HG03025 (cell line): ENCODE results near the gene INTS14.
"Not testable (repeated sequence)": the region's sequence is repeated elsewhere in the genome, so short reads cannot be mapped to it uniquely, and the experiment has no call there.

Source experiments
- ATAC-seq: cut with Tn5 transposase; IDR thresholded peaks from one replicate; pipeline ENCODE4 v1.9.1; 2021; ENCODE audit warnings: mild to moderate bottlenecking, moderate library complexity; ENCODE audit not compliant: unreplicated experiment, low FRiP score

INTS14 gene

GRCh38 chr15:65583701-65584100, 27.2 kb downstream of the INTS14 start:
- no peak for ATAC-seq

GRCh38 chr15:65580287-65580686, 30.6 kb downstream of the INTS14 start:
- ATAC-seq, result no peak

GRCh38 chr15:65579762-65580161, 31.2 kb downstream of the INTS14 start:
- ATAC-seq, result no peak

- no peak for ATAC-seq
Observed at GRCh38 chr15:65578904-65579728, 31.8 kb downstream of the INTS14 start.

- ATAC-seq, result no peak
Observed at GRCh38 chr15:65577129-65577996, 33.6 kb downstream of the INTS14 start.

DNA sequence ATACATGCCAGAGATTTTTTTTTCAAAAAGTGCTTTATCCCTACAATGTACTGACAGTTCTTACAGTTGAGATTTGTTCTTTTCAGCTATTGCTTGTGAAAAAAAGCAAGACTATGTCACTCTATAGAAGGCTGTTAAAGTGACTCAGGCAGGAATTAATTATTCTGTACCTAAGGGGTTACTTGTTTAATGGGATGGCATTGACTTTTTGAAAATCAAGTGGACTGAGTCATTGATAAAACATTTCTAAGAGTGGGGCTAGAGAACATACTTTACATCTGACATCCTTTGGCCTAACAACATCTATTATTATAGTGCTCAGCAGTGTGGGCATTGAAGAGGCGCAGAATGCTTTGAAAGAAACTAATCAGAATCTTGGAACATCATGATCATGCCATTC, 34.3 kb downstream of the INTS14 start:
- ATAC-seq, result no peak

DNA sequence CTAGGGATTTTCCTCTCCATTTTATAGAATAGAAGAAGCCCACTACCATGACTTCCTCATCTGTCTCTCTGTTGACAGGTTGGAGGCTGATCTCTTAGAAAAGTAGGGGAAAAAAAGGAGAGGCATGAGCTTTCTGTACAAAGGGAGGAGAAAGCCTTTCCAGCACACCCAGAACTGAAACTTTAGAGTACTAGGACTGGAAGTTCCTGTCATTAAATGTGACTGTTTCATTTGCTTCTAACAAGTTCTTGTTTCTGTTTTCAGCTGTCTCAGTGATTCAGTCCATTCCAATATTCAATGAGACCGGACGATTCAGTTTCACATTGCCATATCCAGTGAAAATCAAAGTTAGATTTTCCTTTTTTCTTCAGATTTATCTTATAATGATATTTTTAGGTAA, 39.0 kb downstream of the INTS14 start:
- ATAC-seq, result no peak

DNA sequence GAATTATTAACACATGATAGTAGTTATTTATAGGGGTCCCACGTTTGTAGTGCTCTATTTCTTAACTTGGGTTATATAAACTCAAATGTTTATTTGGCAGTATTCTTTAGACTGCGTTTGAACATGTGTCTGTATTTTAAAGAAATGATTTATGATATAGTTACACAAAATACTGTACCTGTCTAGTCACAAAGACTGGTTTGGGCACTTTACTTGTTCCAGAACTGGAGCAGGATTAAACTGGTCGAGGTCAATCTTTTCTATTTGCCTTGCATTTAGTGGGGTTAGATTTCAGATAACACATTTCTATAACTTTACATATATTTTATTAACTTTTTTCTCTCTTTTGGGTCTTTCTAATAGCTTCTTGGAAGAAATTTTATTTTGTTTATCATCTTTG, 41.2 kb downstream of the INTS14 start:
- no peak for ATAC-seq

DNA sequence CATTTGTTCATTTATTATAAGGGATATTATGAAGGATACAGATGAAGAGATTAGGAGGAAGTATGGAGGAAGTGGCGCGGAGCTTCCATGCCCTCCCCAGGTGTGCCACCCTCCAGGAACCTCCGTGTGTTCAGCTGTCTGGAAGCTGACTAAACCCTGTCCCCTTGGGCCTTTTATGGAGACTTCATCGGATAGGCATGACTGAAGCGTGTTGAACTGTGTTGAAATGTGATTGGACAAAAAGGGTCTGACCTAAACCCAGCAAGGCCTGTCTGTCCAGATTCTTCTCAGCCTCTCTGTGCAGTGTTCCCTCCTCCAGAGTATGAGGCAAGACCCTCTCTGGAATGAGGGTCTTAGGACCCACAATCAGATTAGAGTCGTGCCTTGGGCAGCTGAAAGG, 49.0 kb downstream of the INTS14 start:
- no peak for ATAC-seq

GRCh38 chr15:65559941-65560340, 51.0 kb downstream of the INTS14 start:
- ATAC-seq, result no peak

DNA sequence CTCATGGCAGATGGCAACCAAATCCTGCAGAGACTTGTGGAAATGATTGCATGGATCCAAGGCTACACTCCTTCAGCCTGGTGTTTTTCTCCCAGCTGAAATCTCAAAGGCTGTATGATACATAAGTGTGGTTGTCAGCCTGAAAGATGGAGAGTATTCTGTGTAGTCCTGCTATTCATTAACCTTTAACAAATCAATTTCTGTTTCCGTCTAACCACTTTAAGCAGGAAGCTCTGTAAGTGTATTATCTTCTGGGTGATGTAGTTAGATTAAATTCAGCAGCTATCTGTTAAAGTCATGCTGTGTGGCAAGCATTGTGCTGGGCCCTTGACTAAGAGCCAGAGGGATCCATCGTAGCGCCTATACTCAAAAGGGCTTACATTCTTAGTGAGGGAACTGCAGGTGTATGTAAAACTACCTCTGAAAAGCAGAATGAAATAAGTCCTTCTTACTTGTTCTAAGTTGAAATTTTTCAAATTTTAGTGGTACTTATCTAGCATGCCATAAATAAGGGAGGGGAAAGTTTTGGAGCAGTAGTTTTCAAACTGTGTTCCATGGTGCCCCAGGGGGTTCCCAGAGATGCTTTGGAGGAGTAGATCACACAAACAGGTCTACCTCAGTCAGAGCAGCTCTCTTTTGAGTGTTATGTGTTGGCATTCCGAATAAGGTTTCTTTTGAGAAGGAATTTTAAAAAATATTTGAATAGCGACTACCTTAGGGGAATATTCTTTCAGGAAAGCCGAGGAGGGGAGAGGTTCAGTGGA, 51.8 kb downstream of the INTS14 start:
- no peak for ATAC-seq

GRCh38 chr15:65558336-65558735, 52.6 kb downstream of the INTS14 start:
- no peak for ATAC-seq

DNA sequence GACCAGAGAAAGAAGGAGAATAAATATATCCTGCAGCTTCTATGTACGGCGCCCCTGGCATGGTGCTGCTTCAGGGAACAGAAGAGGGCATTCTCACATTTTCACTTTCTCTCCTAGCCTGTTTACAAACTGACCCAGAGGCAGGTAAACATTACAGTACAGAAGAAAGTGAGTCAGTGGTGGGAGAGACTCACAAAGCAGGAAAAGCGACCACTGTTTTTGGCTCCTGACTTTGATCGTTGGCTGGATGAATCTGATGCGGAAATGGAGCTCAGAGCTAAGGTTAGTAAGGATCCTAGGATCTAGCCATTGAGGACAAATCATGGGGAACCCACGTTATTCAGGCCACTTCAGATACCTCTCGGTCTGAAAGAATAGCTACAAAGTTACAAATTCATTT, 54.3 kb downstream of the INTS14 start:
- no peak for ATAC-seq

- no peak for ATAC-seq
Observed at GRCh38 chr15:65553691-65554090, 57.2 kb downstream of the INTS14 start.

GRCh38 chr15:65552851-65553250, 58.1 kb downstream of the INTS14 start:
- not testable (repeated sequence) for ATAC-seq

GRCh38 chr15:65551183-65551582, 59.7 kb downstream of the INTS14 start:
- ATAC-seq, result no peak

DNA sequence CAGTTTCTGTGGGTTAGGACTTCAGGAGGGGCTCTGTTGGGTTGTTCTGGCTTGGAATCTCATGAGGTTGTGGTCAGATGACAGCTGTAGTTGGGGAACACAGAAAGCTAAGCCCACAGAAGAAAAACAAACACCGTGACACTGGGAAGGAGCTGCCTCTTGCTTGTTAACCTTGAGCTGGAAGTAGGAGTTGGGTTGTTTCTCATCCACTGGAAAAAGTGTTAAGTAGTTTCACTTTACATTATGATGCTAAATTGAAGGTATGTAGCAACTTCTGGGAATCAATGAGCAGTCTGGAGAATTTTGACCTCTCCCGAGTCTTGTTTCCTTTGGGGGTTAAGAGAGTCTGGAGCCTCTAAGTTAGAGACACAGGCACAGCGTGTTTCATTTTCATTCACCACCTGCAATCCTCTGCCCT, 60.2 kb downstream of the INTS14 start:
- no peak for ATAC-seq

- ATAC-seq, result not testable (repeated sequence)
Observed at GRCh38 chr15:65549288-65549687, 61.6 kb downstream of the INTS14 start.

DNA sequence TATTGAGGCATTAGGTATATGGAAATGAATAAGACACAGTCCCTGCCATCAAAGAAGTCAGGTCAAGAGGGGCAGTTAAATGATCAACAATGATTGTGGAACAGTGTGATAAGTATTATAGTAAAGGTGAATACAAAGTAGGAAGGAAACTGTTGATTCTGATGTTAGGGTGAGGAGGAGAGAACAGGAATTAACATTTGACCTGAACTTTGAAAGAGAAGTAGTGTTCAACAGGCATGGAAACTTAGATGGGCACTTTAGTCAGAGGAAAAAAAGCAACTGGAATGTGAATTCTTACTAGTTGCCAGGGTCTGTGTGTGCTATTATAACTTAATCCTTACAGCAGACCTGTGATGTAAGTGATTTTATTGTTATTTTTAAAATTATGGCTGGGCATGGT, 63.1 kb downstream of the INTS14 start:
- ATAC-seq, result no peak

DNA sequence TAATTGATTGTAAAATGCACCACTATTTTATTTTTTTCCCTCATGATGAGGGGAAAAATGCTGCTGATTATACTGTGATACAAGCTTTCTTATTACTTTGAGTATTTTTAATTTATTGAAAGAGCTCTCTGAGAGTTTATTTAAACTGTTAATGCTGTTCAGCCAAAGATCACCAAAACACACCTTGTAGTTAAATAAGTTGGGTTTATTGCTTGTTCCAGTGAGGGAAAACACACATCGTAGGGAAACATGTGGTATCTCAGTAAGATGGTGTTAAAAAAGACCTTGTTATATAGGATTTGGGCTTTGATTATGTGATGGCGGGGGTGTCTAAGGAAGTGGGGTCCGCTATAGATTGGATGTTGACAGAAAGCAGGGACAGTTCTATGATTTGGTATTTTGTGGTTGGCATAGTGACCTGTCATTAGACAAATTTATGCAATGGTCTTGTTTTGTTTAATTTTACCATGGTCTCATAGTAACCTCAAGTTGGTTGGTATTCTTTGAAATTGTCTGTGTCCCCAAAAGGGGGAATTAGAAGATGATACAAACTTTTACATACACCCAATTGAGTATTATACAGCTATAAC, 69.6 kb downstream of the INTS14 start:
- ATAC-seq, result no peak

GRCh38 chr15:65540314-65540713, 70.6 kb downstream of the INTS14 start:
- ATAC-seq, result no peak
